Endodermal cell (in vitro differentiated cells): ENCODE data around the gene LY86. TPM values are rescaled to one million over a fixed set of nuclear protein-coding genes. Genes with fewer than 3 reads are reported as not detected.

Experiments used
- DNase-seq: peaks from one replicate; pipeline ENCODE4 v3.0.0-alpha.2; 2017
- H3K27ac ChIP-seq: 2 replicates; pipeline ENCODE4 v1.5.1; 2013; ENCODE audit warnings: mild to moderate bottlenecking, low read depth, low read length, moderate library complexity
- H3K27me3 ChIP-seq: 2 replicates; pipeline ENCODE4 v1.6.1; 2013; ENCODE audit warnings: mild to moderate bottlenecking, low read length, moderate library complexity; ENCODE audit not compliant: insufficient read depth, control insufficient read depth, poor library complexity, severe bottlenecking
- H3K36me3 ChIP-seq: 2 replicates; pipeline ENCODE4 v1.7.0; 2013; ENCODE audit warnings: mild to moderate bottlenecking, low read length, moderate library complexity; ENCODE audit not compliant: control insufficient read depth, insufficient read depth
- H3K4me1 ChIP-seq: one replicate; pipeline ENCODE4 v1.7.0; 2013; ENCODE audit warnings: low read length; ENCODE audit not compliant: control insufficient read depth, insufficient read depth
- H3K4me3 ChIP-seq: 2 replicates; pipeline ENCODE4 v1.5.1; 2013; ENCODE audit warnings: mild to moderate bottlenecking, low read length, moderate library complexity
- H3K9ac ChIP-seq: 2 replicates; pipeline ENCODE4 v1.6.1; 2013; ENCODE audit warnings: mild to moderate bottlenecking, low read length, moderate library complexity; ENCODE audit not compliant: poor library complexity, severe bottlenecking; ENCODE audit errors: extremely low read depth
- H3K9me3 ChIP-seq: 2 replicates; pipeline ENCODE4 v1.6.1; 2013; ENCODE audit warnings: mild to moderate bottlenecking, low read length, moderate library complexity; ENCODE audit not compliant: control insufficient read depth
- H3K27ac Mint-ChIP-seq: 2 replicates; pipeline ENCODE4 v1.8.0; 2020; ENCODE audit warnings: mixed read lengths
- H3K27me3 Mint-ChIP-seq: 2 replicates; pipeline ENCODE4 v1.8.0; 2021; ENCODE audit warnings: mild to moderate bottlenecking, mixed read lengths; ENCODE audit not compliant: insufficient read depth
- H3K36me3 Mint-ChIP-seq: 2 replicates; pipeline ENCODE4 v1.8.0; 2020; ENCODE audit warnings: low read depth, mixed read lengths
- H3K4me1 Mint-ChIP-seq: 2 replicates; pipeline ENCODE4 v1.8.0; 2020; ENCODE audit warnings: mixed read lengths
- H3K4me3 Mint-ChIP-seq: 2 replicates; pipeline ENCODE4 v1.8.0; 2020; ENCODE audit warnings: mild to moderate bottlenecking, moderate library complexity, mixed read lengths
- H3K9me3 Mint-ChIP-seq: 2 replicates; pipeline ENCODE4 v1.8.0; 2020; ENCODE audit warnings: mild to moderate bottlenecking, mixed read lengths
- CTCF ChIP-seq: fragments of 200-600 bp; sonication (generic); conservative IDR thresholded peaks from 2 replicates; pipeline ENCODE4 v1.5.0; 2021; ENCODE audit warnings: antibody characterized with exemption, mild to moderate bottlenecking
- WGBS, 2 experiments: methylation state at CpG; one replicate each; pipeline versions ENCODE4 v1.1.5 to v1.1.7; 2013; ENCODE audit warnings: missing lambda C conversion rate in 2 of 2, mixed read lengths in 1 of 2; ENCODE audit not compliant: insufficient coverage in 1 of 2, insufficient read length in 1 of 2; 5-methylcytosine and 5-hydroxymethylcytosine counted together
- total RNA-seq, 2 donors: library from RNA; stranded (reverse); fragmentation: NEBNext Ultra II Directional in 1 of 2; extraction: Animal tissue kit (Norgen Biotek cat#: 25700) in 1 of 2; gene quantifications; 2 replicates in 1 of 2; 3 replicates in 1 of 2; pipeline ENCODE4 v1.2.1, GENCODE V29; 2021

The LY86 gene
- total RNA-seq, 2 donors from 2014 or later = not detected

- no peaks in the 10 kb centered on the region for H3K4me1 ChIP-seq
- Mint-ChIP-seq H3K36me3 (no peaks in the 10 kb centered on the region), H3K4me3 (no peak overlapping the region), H3K9me3 (peaks cover 13% of the 10 kb centered on the region), H3K4me1 (peaks cover 19% of the 10 kb centered on the region), H3K27ac (no peak overlapping the region), H3K27me3 (peaks cover 62% of the 10 kb centered on the region)
- DNase-seq = peak; percentile 82
- peak; percentile 64 for TF ChIP-seq CTCF
- H3K9ac ChIP-seq = no peak overlapping the region
- no peak overlapping the region for H3K4me3 ChIP-seq
- peaks cover 21% of the 10 kb centered on the region for H3K9me3 ChIP-seq
- H3K27ac ChIP-seq = no peak overlapping the region
- peaks cover 43% of the 10 kb centered on the region for H3K27me3 ChIP-seq
- H3K36me3 ChIP-seq = no peaks in the 10 kb centered on the region
- 66 to 69% methylated on average over 6 of the region's 6 CpGs for WGBS, 2 experiments
Measured at GRCh38 chr6:6694368-6694780, 105.9 kb downstream of the LY86 start.

- H3K36me3 Mint-ChIP-seq = no peaks in the 10 kb centered on the region
- peak; percentile 77 for DNase-seq
- H3K27me3 ChIP-seq = peaks cover 37% of the 10 kb centered on the region
- TF ChIP-seq CTCF = no peak
- H3K4me1 ChIP-seq = no peaks in the 10 kb centered on the region
- H3K4me1 Mint-ChIP-seq = peaks cover 25% of the 10 kb centered on the region
- H3K4me3 ChIP-seq = no peak overlapping the region
- peaks cover 19% of the 10 kb centered on the region for H3K9me3 ChIP-seq
- H3K9ac ChIP-seq = no peak overlapping the region
- H3K27me3 Mint-ChIP-seq = peaks cover 55% of the 10 kb centered on the region
- peaks cover 13% of the 10 kb centered on the region for H3K9me3 Mint-ChIP-seq
- H3K27ac Mint-ChIP-seq = peak overlapping the region; percentile 4
- WGBS, 2 experiments = 61 to 73% methylated on average over 15 to 18 of the region's 18 CpGs
- H3K4me3 Mint-ChIP-seq = no peak overlapping the region
- no peaks in the 10 kb centered on the region for H3K36me3 ChIP-seq
- no peak overlapping the region for H3K27ac ChIP-seq
Measured at GRCh38 chr6:6694825-6695624, 106.5 kb downstream of the LY86 start.

- Histone ChIP-seq H3K4me3 (no peak overlapping the region), H3K4me1 (no peaks in the 10 kb centered on the region), H3K36me3 (no peaks in the 10 kb centered on the region), H3K27me3 (peaks cover 29% of the 10 kb centered on the region), H3K9ac (no peak overlapping the region), H3K27ac (no peak overlapping the region), H3K9me3 (peaks cover 12% of the 10 kb centered on the region)
- 70 to 80% methylated on average over 1 to 6 of the region's 6 CpGs for WGBS, 2 experiments
- Mint-ChIP-seq H3K27ac (no peak overlapping the region), H3K36me3 (no peaks in the 10 kb centered on the region), H3K4me1 (peaks cover 30% of the 10 kb centered on the region), H3K4me3 (no peak overlapping the region), H3K9me3 (peaks cover 12% of the 10 kb centered on the region), H3K27me3 (peaks cover 48% of the 10 kb centered on the region)
- no peak for TF ChIP-seq CTCF
- DNase-seq = no peak
Measured at GRCh38 chr6:6695625-6696276, 107.2 kb downstream of the LY86 start.
